Effector memory CD4-positive, alpha-beta T cell (primary cell): ENCODE results near the gene C19orf81.

Experiments
- DNase-seq, 3 donors: peaks; one replicate each; pipeline ENCODE4 v3.0.0-alpha.2; 2020
- H3K27ac ChIP-seq: 2 replicates; pipeline ENCODE4 v1.7.0; 2013; ENCODE audit warnings: mild to moderate bottlenecking, low read length, moderate library complexity; ENCODE audit not compliant: insufficient read depth, poor library complexity, severe bottlenecking
- H3K27me3 ChIP-seq: replicated peaks from 2 replicates; pipeline ENCODE4 v1.7.0; 2013; ENCODE audit warnings: mild to moderate bottlenecking, low read length; ENCODE audit not compliant: insufficient read depth, control insufficient read depth, poor library complexity, severe bottlenecking
- H3K36me3 ChIP-seq: 2 replicates; pipeline ENCODE4 v1.7.0; 2013; ENCODE audit warnings: mild to moderate bottlenecking, low read length, moderate library complexity; ENCODE audit not compliant: control insufficient read depth, insufficient read depth
- H3K4me1 ChIP-seq: 2 replicates; pipeline ENCODE4 v1.7.0; 2013; ENCODE audit warnings: low read length, mild to moderate bottlenecking; ENCODE audit not compliant: control insufficient read depth, insufficient read depth, poor library complexity, severe bottlenecking
- H3K4me3 ChIP-seq: 2 replicates; pipeline ENCODE4 v1.7.0; 2013; ENCODE audit warnings: low read length, low read depth, mild to moderate bottlenecking; ENCODE audit not compliant: insufficient read depth, poor library complexity, severe bottlenecking
- H3K9me3 ChIP-seq: 2 replicates; pipeline ENCODE4 v1.7.0; 2013; ENCODE audit warnings: mild to moderate bottlenecking, low read length, moderate library complexity; ENCODE audit not compliant: control insufficient read depth

The C19orf81 gene

DNA sequence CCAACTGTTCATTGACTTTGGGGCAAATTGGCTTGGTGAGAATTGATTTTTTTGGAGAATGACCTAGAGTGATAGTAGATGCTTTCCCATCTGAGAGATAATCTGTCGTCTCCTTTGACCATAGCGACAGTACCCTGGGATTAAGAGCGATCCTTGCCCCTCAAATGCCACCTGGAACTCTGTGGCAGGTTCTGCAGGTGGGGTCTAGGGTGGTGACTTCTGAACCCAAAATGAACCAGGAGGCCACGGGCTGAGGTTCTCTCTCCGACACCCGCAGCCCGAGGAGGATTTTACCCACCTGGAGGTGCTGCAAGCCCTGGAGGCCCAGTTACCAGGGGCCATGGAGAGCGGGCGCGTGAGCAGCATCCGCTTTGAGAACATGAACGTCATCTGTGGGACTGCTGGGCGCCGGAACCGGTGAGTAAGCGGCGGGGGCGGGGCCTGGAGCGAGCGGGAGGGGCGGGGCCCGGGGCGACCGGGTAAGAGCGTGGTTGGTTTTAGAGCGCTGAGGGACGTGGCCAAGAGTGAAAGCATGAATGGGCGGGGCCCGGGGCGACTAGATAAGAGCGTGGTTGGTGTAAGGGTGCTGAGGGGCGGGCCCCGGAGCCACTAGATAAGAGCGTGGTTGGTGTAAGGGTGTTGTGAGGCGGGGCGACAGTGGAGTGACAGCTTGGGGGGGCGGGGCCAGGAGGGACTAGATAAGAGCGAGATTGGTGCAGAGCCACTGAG, 8.6 kb downstream of the C19orf81 start:
- Histone ChIP-seq H3K27ac (no peak overlapping the region), H3K4me3 (no peak overlapping the region), H3K9me3 (no peaks in the 10 kb centered on the region), H3K4me1 (peaks cover 14% of the 10 kb centered on the region), H3K27me3 (peaks cover 31% of the 10 kb centered on the region), H3K36me3 (no peaks in the 10 kb centered on the region)
- DNase-seq: peak; percentile 22 to 49 (median 27)

DNA sequence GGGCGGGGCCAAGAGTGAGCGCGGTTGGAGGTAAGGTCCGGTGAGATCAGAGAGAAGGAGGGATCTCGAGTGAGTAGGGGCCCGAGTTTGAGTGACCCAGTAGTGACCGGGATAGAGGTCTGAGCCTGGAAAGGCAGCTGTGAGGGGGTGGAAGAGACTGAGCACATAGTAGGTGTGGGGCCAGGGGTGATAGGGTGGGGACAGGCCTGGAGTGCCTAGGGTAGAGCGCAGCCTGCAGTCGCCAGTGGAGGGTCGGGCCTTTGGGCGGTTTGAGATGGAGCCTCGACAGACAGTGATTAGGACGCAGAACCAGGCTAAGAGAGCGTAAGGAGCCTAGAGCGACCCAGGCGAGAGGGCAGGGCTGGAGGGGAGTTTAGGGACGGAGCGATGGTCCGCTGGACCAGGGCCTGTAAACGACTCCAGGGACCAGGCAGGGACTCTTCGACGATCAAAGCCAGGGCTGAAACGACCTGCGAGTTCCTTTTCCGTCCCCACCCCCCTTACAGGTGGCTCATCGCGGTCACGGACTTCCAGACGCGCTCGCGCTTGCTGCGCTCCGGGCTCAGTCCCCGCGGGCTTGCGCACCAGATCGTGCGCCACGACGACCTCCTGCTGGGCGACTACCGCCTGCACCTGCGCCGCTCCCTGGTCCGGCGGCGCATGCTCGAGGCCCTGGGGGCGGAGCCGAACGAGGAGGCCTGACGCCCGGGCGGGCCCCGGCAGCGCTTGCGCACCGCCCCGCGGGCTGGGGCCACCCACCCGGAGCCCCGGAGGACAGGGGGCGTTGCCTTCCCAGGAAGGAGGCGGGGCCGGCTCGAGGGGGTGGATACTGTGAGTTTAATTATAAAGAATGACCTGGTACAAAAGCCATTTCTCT, 9.4 kb downstream of the C19orf81 start:
- Histone ChIP-seq H3K9me3 (no peaks in the 10 kb centered on the region), H3K27ac (no peak overlapping the region)

DNA sequence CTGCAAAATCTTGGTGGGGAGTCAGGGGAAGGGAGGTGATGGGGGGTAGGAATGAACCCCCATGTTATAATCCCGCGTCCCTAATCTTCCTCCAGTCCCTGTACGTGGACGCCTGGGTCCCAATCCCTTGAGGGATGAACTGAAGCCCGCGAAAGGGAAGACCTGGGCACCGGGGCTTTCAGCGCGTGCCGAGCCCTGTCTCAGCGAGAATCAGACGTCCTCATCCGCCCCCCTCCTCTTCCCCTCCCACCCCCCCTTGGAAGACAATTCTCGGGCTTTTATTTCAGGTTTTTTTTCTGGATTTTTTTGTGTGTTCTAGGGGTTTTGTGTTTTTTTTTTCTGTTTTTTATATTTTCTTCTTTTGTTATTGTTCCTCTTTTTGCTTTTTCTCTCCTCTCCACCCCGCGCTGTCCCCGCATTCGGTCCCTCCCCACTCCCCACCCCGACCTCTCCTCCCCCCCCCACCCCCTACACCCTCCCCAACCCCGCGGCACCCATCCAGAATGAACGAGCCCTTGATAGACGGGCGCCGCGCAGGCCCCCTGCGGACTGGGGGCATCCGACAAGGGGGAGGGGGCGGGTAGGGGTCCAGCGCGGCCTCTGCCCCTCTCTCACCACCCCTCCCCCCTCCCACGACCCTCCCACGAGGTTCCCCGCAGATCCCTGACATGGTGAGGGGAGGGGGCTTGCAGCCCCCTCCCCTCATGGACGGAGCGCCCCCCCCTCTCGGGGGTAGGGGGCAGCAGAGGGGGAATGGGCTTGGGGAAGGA, 10.3 kb downstream of the C19orf81 start:
- Histone ChIP-seq H3K27ac (no peak overlapping the region), H3K4me3 (no peak overlapping the region), H3K9me3 (no peaks in the 10 kb centered on the region), H3K4me1 (peaks cover 14% of the 10 kb centered on the region), H3K36me3 (no peaks in the 10 kb centered on the region), H3K27me3 (peaks cover 31% of the 10 kb centered on the region)
- no peak for DNase-seq

More for the DNA sequence above, 9.4 kb downstream of the C19orf81 start:
- Histone ChIP-seq H3K27me3 (peaks cover 31% of the 10 kb centered on the region), H3K4me3 (no peak overlapping the region), H3K4me1 (peaks cover 14% of the 10 kb centered on the region), H3K36me3 (no peaks in the 10 kb centered on the region)
- DNase-seq: no peak

DNA sequence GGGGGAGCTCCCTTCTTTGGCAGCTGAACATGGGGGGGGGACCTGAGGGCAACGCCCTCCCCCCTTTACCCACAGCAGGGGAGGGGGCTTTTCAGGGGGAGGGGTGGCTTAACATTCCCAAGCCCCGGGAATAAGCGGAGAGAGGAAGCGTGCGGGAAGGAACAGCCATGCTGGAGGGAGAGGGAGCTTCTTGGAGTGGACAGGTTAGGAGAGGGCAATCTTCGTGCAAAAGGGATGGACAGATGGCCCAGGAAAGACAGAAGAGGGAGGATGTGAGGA, 10.8 kb downstream of the C19orf81 start:
- peaks cover 31% of the 10 kb centered on the region for H3K27me3 ChIP-seq
- no peaks in the 10 kb centered on the region for H3K36me3 ChIP-seq
- peaks cover 14% of the 10 kb centered on the region for H3K4me1 ChIP-seq
- H3K4me3 ChIP-seq: no peak overlapping the region
- no peak overlapping the region for H3K27ac ChIP-seq
- DNase-seq: no peak
- H3K9me3 ChIP-seq: no peaks in the 10 kb centered on the region

DNA sequence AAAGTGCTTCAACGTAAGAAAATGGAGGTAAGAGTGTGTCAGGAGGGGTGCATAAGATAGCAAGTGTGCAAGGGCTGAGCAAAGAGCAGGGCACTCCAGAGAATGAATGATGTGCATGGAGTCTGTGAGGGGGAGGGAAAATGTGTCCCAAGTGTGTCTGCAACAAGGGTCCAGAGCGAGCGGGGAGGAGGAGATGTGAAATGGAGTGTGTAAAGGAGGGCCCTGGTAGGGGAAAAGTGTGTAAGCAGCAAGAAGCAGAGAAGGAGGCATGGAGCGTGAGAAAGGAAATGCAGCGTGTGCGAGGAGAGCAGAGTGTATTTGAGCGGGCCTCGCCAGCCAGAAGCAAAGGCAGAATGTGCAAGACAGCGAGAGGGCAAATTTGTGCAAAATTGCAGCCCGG, 11.8 kb downstream of the C19orf81 start:
- Histone ChIP-seq H3K4me1 (peaks cover 14% of the 10 kb centered on the region), H3K27ac (no peak overlapping the region), H3K27me3 (peaks cover 31% of the 10 kb centered on the region), H3K4me3 (no peak overlapping the region), H3K36me3 (no peaks in the 10 kb centered on the region), H3K9me3 (no peaks in the 10 kb centered on the region)
- DNase-seq: no peak

DNA sequence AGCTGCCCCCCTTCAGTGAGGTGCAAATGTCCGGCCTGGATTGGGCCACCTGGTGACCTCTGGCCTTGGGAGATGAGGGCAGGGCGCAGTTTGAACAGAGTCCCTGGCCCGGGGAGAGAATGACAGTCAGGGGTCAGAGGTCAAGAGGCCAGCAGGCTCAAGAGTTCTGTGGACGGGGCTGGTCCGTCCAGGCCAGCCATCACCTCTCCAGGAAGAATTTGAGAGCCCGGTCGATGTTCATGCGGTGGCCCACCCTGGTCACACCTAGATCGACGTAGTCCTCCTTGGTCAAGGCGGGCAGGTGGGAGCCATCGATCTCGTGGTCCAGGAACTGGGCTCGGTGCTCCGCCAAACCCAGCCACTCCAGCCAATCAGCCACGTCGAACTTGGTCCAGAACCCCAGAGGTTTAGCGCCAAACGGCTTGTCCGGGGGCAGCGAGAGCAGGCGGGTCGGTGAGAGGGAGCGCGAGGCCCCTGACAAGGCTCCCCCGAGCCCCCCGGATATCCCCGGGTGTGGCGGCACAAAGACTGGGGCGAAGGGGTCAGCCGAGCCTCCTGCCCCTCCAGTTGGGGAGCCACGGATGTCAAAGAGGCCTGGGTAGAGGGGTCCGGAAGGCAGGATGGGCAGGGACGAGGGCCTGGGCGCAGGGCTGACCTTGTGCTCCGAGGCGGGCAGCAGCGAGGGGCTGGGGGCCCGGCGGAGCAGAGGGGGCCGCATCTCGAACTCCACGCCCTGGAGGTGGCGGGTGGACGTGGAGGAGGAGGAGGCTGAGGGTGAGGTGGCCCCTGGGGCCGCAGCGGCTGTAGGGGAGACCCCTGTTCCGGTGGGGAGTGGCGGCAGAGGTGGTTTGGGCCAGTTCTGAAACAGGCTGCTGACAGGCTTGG, 12.8 kb downstream of the C19orf81 start:
- H3K36me3 ChIP-seq: no peaks in the 10 kb centered on the region
- no peaks in the 10 kb centered on the region for H3K9me3 ChIP-seq
- H3K27me3 ChIP-seq: peaks cover 33% of the 10 kb centered on the region
- H3K4me1 ChIP-seq: peaks cover 18% of the 10 kb centered on the region
- no peak for DNase-seq
- no peak overlapping the region for H3K4me3 ChIP-seq
- no peak overlapping the region for H3K27ac ChIP-seq

DNA sequence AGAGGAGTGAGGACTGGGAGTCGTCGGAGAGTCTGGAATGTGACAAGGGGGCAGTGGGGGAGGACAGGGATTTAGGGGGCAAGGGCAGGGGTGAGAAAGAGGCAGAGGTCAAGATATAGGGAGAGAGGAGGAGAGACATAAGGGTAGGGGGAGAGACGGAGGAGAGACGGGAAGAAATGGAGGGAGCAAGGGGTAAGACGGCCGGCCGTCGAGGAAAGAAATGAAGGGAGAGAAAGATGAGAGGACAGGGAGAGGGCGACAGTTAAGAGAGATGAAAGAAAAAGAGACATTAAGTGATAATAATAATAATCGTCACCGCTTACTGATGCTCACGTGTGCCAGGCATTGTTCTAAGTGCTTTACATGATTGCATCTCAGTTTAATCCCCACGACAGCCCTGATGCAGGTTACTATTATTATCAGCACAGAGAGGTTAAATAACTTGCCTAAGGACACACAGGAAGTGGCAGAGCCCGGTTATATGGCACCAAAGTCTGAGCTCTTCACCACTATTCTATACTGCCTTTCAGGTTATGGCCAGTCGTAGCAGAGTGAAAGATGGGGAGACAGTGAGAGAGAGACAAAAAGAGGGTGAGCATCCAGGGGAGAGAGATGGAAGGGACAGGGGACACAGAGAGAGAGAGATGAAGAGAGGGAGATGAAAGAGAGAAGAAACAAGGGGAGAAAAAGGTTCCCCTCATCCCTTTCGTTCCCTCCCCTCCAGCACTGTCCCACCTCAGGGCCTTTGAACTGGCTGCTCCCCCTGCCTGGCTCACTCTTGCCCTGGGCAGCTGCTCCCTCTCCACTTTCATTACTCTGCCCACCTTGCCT, 13.6 kb downstream of the C19orf81 start:
- DNase-seq: no peak
- Histone ChIP-seq H3K4me1 (peaks cover 22% of the 10 kb centered on the region), H3K27me3 (peaks cover 34% of the 10 kb centered on the region), H3K9me3 (no peaks in the 10 kb centered on the region), H3K36me3 (no peaks in the 10 kb centered on the region), H3K27ac (no peak overlapping the region), H3K4me3 (no peak overlapping the region)

DNA sequence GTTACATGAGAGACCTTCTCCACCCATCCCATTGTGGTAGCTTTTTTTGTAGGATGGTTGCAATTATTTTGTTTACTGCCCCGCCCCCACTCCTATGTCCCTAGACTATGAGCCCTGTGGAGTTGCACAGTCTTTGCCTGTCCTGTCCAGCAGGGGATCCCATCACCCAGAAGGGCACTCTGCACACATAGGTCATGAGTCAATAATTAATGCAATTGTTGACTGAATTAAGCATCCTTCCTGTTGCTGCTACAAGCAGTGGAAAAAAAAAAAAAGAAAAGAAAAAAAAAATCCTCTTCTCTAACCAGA, 14.2 kb downstream of the C19orf81 start:
- no peak overlapping the region for H3K27ac ChIP-seq
- no peaks in the 10 kb centered on the region for H3K9me3 ChIP-seq
- no peak for DNase-seq
- H3K27me3 ChIP-seq: peaks cover 28% of the 10 kb centered on the region
- no peaks in the 10 kb centered on the region for H3K36me3 ChIP-seq
- H3K4me3 ChIP-seq: no peak overlapping the region
- H3K4me1 ChIP-seq: peaks cover 17% of the 10 kb centered on the region

DNA sequence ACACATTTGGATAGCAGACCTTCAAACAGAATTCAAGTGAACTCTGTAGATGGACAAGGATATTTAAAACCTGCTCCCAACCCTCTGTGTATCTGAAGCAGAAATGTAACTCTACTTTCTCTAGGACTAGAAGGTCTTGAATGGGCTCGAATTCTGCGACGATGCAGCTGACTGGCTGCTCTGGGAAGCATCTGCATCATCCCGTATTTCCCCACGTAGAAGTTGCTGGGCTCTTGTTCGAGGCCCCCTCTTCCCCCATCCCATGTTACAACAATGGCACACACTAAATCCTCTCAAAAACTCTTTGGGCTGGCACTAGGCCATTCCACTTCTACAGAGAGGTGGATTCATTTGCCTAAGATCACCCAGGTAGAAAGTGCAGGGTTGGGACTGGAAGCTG, 15.0 kb downstream of the C19orf81 start:
- no peak overlapping the region for H3K27ac ChIP-seq
- H3K36me3 ChIP-seq: no peaks in the 10 kb centered on the region
- H3K9me3 ChIP-seq: no peaks in the 10 kb centered on the region
- H3K4me1 ChIP-seq: peaks cover 10% of the 10 kb centered on the region
- H3K27me3 ChIP-seq: peaks cover 20% of the 10 kb centered on the region
- H3K4me3 ChIP-seq: no peak overlapping the region
- DNase-seq: no peak
